Activated CD4-positive, alpha-beta T cell treated with anti-CD3 and anti-CD28 coated beads, Interleukin-2, Interleukin-6, amounts not matched to agents 100 ng/mL and 50 ng/mL, durations not matched to agents 16 hours and 8 hours (primary cell): Measurements from ENCODE around the gene ABHD16A.
A peak's percentile ranks its signal among the peaks of the same experiment; 100 is the strongest.

Source experiments
- DNase-seq: peaks from one replicate; pipeline ENCODE4 v3.0.0-alpha.2; 2020

The ABHD16A gene

GRCh38 chr6:31702819-31703716, at the start of gene ABHD16A:
TSS of gene ABHD16A (minus strand) at chr6:31703324. CDS start at chr6:31703281, 43 bp downstream.
- DNase-seq, result peak; percentile 99

GRCh38 chr6:31752739-31753319, 49.7 kb upstream of the ABHD16A start:
- DNase-seq, result no peak

GRCh38 chr6:31750411-31751022, 47.4 kb upstream of the ABHD16A start:
- DNase-seq, result no peak

GRCh38 chr6:31749301-31750036, 46.3 kb upstream of the ABHD16A start:
- DNase-seq, result no peak

- no peak for DNase-seq
Observed at GRCh38 chr6:31744422-31744821, 41.3 kb upstream of the ABHD16A start.

- no peak for DNase-seq
Observed at GRCh38 chr6:31742894-31743293, 39.8 kb upstream of the ABHD16A start.

GRCh38 chr6:31741815-31742214, 38.7 kb upstream of the ABHD16A start:
- DNase-seq, result no peak

- DNase-seq, result peak; percentile 44
Observed at GRCh38 chr6:31740397-31741223, 37.5 kb upstream of the ABHD16A start.

- peak; percentile 99 for DNase-seq
Observed at GRCh38 chr6:31739639-31740396, 36.7 kb upstream of the ABHD16A start, which contains the start of gene MSH5. TSS of gene MSH5 (plus strand) at chr6:31740005. CDS start at chr6:31740467, 462 bp downstream.

- peak; percentile 87 for DNase-seq
Observed at GRCh38 chr6:31737991-31738979, 35.2 kb upstream of the ABHD16A start.

GRCh38 chr6:31737315-31737990, 34.3 kb upstream of the ABHD16A start:
- peak; percentile 48 for DNase-seq

GRCh38 chr6:31736768-31737314, 33.7 kb upstream of the ABHD16A start:
- no peak for DNase-seq

GRCh38 chr6:31736021-31736767, 33.1 kb upstream of the ABHD16A start, which contains the start of gene CLIC1:
TSS of gene CLIC1 (minus strand) at chr6:31736530. CDS start at chr6:31736300, 230 bp downstream.
- peak; percentile 90 for DNase-seq

GRCh38 chr6:31734821-31735406, 31.8 kb upstream of the ABHD16A start:
- DNase-seq, result peak; percentile 86

GRCh38 chr6:31734247-31734820, 31.2 kb upstream of the ABHD16A start:
- DNase-seq, result no peak

GRCh38 chr6:31733734-31734133, 30.6 kb upstream of the ABHD16A start:
- no peak for DNase-seq

GRCh38 chr6:31732029-31732428, 28.9 kb upstream of the ABHD16A start:
- no peak for DNase-seq
